ENCODE measurements around the gene BEST4.
A peak's percentile ranks its signal among the peaks of the same experiment; 100 is the strongest.
"Not testable (repeated sequence)": the region's sequence is repeated elsewhere in the genome, so short reads cannot be mapped to it uniquely, and the experiment has no call there.

BEST4 gene

DNA sequence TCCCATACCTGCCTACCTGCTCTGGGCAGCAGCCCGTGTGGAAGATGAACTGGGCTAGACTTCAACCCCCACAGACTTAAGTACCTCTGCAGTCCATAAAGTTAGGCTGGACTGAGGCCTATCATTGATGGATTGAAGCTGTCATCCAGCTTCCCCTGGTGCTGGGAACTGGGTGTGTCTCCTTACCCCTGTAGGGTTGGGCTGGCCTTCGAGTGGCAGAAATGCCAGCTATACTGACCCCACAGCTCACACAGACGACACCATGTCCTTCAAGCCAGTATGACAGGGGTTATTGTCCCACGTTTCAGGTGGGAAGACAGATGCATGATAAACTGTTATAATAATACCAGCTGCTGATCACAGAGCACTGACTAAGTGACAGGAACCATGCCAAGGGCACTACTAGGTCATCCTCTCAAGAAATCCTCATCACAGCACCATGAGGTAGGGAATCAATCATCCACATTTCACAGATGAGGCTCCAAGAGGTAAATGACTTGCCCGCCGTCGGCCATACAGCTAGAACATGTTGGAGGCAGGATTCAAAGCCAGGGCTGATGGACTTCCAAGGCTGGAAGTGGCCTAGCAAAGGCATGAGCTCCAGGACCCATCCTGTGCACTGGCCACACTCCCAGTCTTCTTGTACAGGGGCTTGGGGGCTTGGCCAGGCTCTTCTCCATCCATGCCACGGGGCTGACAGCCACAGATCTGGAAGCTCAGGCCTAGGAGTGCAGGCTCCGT, at the start of gene BEST4:
TSS of gene BEST4 (minus strand) at position 51 of the 741 bp plus-strand sequence. CDS start 465 bp downstream, outside the sequence.
- DNase-seq, result no peak

DNA sequence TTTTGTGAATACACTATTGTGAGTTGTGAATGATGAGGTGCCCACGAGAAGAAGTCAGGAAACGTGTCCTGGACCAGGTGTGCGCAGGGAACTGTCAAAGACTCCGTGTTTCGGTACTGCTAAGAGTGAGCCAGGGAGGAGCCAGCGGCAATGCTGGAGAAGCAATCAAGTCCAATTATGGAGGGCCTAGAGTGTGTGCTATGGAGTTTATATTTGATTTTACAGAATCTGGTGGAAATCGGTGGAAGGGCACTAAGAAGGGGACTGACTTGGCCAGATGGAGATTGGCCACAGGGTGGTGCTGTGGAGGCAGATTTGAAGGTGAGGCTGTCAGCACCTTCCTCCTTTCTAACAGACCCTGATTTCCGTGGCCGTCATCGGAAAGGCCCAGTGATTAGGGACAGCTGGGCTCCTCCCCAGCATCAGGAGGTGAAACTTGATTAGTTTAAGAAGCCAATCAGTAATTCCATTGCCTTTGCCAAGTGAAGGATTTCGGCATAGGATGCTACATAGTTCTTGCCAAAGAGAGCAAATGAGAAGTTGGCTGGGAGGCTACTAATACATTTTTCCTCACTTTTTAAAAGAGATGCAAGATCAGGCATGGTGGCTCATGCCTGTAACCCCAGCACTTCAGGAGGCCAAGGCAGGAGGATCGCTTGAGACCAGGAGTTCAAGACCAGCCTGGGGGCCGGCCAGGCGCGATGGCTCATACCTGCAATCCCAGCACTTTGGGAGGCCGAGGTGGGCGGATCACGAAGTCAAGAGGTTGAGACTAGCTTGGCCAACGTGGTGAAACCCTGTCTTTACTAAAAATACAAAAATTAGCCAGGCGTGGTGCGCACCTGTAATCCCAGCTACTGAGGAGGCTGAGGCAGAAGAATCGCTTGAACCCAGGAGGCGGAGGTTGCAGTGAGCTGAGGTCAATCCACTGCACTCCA, 48.0 kb upstream of the BEST4 start:
- DNase-seq, result peak in 53 of 58 donors; percentile 8 to 86 (median 57)

GRCh38 chr1:44834328-44834727, 46.4 kb upstream of the BEST4 start:
- no peak for DNase-seq

GRCh38 chr1:44832056-44832705, 44.2 kb upstream of the BEST4 start:
- DNase-seq, result no peak

DNA sequence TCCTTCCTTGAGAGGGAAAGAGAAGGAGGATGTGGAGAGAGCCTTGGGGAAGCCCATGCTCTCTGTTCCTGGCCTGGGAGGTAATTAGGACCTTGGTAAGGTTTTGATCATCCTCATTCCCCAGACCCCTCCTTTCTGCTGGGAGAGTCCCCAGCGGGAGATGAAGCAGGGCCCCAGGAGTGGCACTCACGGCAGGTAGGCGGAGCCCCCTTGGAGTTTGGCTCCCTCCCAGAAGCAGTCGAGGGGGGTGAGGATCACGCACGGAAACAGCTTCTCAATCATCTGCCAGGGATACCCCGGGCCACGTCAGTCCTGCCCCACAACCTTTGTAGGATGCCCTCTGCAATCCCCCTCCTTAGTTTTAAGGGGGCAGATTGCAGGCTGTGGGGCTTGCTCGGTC, 43.5 kb upstream of the BEST4 start:
- no peak for DNase-seq

DNA sequence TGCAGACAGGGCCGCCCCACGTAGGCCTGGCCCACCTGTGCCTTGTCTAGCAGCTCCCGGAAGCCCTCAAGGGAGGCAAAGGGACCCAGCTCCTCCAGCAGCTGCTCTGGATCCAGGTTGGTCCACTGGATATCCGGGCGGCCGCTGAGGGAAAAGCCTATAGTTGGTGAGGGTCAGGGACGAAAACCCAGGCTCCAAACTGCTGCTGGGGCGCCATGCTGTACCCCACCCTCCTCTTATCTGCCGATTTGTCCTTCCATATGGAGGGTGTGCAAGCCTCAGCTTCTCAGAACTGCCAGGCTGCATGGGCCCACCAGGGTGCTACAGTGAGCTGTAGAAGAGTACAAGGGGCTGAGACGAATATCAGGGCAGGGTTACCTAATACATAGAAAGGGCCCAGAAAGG, 42.9 kb upstream of the BEST4 start:
- no peak for DNase-seq

DNA sequence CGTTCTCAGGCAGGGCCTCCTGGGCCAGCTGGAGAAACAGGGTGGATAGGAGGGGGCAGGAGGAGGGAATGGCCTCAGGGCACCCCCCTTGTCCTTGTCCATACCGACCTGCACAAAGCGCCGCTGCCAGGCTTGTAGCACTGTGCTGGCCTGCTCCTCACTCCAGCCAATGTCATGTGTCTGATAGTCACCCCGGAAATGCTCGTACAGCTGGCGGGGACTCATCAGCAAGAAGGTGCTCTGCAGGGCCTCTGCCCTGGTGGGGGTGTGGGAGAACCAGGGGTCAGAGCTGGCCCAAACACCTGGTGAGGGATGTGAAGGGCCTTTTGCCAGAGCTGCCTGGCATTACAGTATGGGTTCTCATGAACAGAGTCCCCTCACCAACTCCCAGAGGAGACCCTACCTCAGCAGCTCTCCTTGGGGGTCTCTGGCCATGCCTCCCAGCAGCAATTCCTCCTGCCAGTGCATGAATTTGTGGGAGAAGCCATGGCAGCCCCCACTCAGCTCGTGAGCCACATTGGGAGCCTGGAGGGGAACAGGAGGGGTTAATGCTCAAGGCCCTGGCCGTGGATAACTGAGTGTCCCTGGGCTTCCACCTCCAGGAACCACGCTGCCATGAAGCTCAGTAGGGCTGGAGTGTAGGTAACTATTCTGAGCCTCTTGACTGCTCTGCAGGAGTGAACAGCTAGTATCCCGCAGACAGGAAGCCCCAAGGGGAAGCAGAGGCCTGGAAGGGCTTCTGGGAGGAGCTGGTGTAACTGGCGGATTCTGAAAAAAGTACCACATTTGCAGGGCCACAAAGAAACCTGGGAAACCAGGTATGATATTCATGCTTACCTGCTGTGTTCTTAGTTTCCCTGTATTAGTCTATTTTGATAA, 41.8 kb upstream of the BEST4 start:
- no peak for DNase-seq

DNA sequence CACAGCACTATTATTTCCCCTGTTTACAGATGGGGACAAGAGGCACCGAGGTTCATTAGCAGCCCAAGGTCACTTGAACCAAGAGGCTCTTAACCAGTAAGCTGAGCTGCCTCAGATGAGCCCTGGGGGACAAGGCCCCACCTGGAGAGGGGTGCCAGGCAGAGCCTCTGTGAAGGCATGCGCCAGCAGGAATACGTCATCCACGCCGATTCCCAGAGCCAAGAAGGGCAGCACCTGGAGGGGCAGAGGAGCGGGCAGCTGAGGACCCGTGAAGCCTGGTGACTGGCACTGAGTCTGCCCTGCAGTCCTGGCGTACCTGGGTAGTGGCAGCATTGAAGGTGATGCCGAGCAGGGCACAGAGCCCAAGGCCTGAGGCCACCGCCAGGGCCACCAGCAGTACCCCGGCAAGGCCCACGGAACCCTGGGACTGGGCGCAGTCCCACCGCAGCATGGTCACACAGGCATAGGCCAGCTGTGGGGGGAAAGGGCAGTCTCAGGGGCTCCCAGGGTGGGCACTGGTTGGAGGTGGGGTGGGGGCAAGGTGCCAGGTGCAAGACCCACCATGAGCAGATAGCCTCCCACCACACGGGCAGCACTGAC, 41.0 kb upstream of the BEST4 start:
- no peak for DNase-seq

- no peak for DNase-seq
Observed at GRCh38 chr1:44828003-44828651, 40.2 kb upstream of the BEST4 start.

DNA sequence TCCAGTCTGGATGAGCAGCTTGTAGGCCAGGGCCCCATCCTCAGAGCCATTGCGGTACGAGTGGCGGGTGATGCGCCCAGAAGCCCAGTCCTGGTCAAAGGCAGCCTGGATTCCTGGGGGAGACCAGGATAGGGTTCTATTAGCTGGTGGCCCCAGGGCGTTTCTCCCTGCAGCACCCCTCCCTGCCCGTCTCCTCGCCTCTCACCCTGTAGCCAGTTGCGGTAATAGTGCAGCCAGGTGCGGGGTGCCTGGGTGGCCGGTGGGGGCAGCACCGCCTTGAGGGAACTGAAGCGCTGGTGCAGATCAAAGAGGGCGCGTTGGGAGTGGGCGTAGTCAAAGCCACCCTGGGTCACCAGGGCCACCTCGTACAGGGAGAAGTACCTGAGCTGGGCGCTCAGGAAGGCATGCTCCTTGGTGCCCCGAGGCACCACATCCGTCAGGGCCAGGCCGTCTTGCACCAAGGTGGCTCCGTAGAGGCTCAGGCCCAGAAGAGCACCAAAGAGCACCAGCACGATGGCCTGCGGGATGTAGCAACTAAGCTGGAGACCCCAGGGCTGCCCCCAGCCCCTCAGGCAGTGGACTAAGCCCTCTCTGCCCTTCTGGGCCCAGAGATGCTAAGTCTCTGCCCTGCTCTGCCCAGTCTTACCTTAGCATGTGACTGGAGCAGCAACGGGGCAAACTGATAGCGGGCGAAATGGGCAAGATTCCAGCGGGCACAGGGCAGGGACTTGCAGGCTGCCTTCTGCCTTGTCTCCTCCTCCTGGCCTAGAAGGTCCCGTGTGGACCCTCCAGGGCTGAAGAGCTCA, 39.4 kb upstream of the BEST4 start:
- no peak for DNase-seq

DNA sequence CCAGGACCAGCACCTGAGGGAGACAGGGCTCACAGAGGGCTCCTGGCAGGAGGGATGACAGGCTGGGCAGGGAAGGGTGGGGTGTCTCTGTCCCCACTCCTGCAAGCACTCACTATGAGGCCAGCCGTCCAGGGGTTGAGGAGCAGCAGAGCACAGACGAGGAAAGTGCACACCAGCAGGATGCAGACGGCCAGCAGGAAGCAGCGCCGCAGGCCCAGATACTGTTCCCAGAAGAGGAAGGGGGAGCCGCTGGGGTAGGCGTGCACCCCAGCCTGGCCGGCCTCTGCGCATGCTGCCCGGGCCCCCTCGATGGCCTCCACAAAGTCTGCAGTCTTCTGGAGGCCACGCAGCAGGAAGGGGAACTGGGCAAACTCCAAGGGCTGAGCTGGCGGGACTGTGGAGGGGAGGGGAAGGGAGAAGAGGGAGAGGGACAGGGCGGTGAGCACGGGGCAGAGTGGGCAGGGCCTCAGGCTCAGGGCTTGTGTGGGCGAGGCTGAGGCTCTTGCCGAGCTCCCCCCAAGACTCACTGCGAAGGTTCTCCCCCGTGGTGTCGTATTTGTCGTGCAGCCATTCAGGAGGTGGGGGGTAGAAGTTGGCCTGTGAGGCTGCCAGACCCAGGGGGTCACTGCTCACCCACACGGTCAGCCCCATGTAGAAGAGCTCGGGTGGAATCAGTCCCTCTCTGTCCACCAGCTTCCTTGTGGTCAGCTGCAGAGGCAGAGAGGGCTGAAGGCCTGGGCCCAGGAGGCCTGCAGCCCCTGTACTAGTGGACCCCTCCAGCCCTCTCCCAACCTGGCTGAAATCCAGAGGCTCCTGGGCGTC, 38.6 kb upstream of the BEST4 start:
- peak in 24 of 58 donors; percentile 10 to 59 (median 34) for DNase-seq

GRCh38 chr1:44824392-44824791, 36.4 kb upstream of the BEST4 start:
- not testable (repeated sequence) for DNase-seq

DNA sequence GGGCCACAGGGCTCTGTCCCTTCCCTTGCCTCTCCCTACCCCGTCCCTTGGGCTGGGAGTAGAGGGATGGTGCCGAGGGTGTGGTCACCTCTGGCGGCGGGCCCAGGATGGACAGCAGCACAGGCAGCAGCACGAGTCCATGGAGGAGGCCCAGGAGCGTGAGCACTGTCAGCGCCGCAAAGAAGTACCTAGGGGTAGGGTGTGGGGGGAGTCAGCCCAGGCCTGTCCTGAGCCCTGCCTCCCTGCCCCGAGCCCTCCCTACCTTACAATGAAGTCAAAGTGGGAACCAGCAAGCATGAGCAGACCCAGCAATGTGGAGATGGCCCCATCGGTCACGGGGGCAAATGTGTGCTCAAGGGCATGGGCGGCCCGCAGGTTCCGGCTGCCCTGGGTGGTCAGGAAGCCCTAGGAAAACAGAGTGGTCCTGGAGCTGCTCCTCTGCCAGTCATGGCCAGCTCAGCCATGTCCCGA, 35.0 kb upstream of the BEST4 start:
- no peak for DNase-seq

- DNase-seq, result no peak
Observed at GRCh38 chr1:44822131-44822701, 34.2 kb upstream of the BEST4 start.

DNA sequence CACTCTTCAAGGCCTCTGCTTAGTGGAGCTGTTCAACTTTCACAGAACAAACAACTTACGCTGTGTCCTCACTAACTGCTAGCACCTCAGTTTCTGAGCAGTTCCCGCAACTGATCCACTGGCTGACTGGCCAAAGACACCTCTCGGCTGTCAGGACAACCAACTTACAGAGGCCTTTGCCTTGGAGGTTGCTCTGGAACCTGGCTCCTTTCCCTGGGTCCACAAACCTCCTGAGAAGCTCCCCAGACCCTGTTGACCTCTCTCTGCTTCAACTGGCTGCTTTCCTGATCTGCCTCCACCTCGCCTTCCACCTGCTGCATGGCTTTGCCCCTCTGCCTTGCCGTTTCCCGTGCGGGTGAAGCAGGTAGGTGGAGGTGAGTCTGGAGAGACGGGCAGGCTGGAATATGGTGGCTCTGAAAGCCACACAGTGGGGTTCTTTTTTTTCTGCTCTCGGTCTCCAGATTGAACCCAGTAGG, 33.3 kb upstream of the BEST4 start:
- DNase-seq, result no peak

DNA sequence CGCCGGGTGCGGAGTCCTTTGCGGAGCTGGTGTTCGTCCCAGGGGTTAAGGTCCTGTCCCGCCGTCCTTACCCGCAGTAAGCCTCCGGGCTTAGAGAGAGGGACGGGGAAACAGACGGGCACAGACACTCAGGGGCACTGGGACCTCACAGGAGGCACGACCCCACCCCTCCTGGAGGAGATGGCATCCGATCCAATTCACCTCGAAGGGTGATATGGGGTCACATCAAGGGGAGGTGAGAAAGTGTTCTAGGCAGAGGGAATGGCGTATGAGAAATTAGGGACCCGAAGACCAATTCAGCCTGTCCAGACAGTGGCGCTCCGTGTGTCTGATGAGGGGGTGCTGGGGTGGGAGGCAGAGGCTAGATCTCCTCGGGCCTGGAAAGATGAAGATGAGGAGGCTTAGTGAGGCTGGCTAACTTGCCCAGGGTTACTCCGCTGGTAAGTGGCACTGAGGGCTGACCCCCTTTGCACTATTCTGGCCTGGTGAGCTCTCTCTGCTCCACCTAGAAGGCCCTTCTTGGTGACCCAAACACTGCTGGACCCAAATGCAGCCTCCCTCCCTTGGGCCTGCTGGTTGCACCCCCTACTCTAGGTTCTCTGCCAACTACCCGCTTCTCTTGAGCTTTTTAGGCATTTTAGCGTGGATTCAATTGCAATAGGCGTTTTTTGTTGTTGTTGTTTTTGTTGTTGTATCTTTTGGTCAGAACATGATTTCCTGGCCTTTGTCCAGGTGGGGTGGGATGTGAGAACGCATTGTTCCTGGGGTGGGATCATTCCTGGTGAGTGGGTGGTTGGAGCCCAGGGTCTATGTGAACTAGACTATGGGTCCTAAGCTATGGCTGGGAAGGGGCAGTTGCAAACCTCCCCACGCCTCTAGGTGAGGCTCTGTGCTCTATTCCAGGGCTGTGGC, 32.6 kb upstream of the BEST4 start:
- no peak for DNase-seq
